ENCODE results near the gene HSF2. TPM values are rescaled to one million over a fixed set of nuclear protein-coding genes. Genes with fewer than 3 reads are reported as not detected.

HSF2 gene
- total RNA-seq, 1 donor from 2014 or later: 27.8 TPM

- TF ChIP-seq CTCF (IDR thresholded peaks at IDR 0.05; ENCODE audit: unreplicated experiment): no peak
- no peak overlapping the region for H3K27ac Mint-ChIP-seq
Measured at GRCh38 chr6:122363769-122364483, 35.5 kb upstream of the HSF2 start.

GRCh38 chr6:122365775-122366403, 33.6 kb upstream of the HSF2 start:
- Mint-ChIP-seq H3K27ac (no peak overlapping the region), H3K9me3 (peaks cover 3% of the 10 kb centered on the region), H3K36me3 (no peaks in the 10 kb centered on the region), H3K4me3 (no peak overlapping the region), H3K27me3 (ENCODE audit: low read depth) (peaks cover 5% of the 10 kb centered on the region), H3K4me1 (no peaks in the 10 kb centered on the region)
- DNase-seq (ENCODE audit: low spot score in 2 of 2, unreplicated experiment in 2 of 2): no peak
- no peak for TF ChIP-seq CTCF (IDR thresholded peaks at IDR 0.05; ENCODE audit: unreplicated experiment)

More at GRCh38 chr6:122363769-122364483, 35.5 kb upstream of the HSF2 start:
- Mint-ChIP-seq H3K27me3 (ENCODE audit: low read depth) (peaks cover 12% of the 10 kb centered on the region), H3K4me1 (no peaks in the 10 kb centered on the region), H3K9me3 (peaks cover 3% of the 10 kb centered on the region), H3K36me3 (no peaks in the 10 kb centered on the region), H3K4me3 (no peak overlapping the region)
- DNase-seq (ENCODE audit: low spot score in 2 of 2, unreplicated experiment in 2 of 2): no peak

- Mint-ChIP-seq H3K27me3 (ENCODE audit: low read depth) (peaks cover under 1% of the 10 kb centered on the region), H3K4me3 (no peak overlapping the region), H3K9me3 (peaks cover 3% of the 10 kb centered on the region), H3K27ac (no peak overlapping the region), H3K36me3 (no peaks in the 10 kb centered on the region), H3K4me1 (no peaks in the 10 kb centered on the region)
- TF ChIP-seq CTCF (IDR thresholded peaks at IDR 0.05; ENCODE audit: unreplicated experiment): no peak
- no peak for DNase-seq (ENCODE audit: low spot score in 2 of 2, unreplicated experiment in 2 of 2)
Measured at GRCh38 chr6:122367171-122367570, 32.3 kb upstream of the HSF2 start.

GRCh38 chr6:122369536-122369935, 29.9 kb upstream of the HSF2 start:
- Mint-ChIP-seq H3K9me3 (peaks cover 3% of the 10 kb centered on the region), H3K27me3 (ENCODE audit: low read depth) (peaks cover 11% of the 10 kb centered on the region), H3K36me3 (no peaks in the 10 kb centered on the region), H3K4me1 (no peaks in the 10 kb centered on the region), H3K4me3 (no peak overlapping the region), H3K27ac (no peak overlapping the region)
- no peak for TF ChIP-seq CTCF (IDR thresholded peaks at IDR 0.05; ENCODE audit: unreplicated experiment)
- no peak for DNase-seq (ENCODE audit: low spot score in 2 of 2, unreplicated experiment in 2 of 2)

- Mint-ChIP-seq H3K4me1 (no peaks in the 10 kb centered on the region), H3K27ac (no peak overlapping the region), H3K9me3 (no peaks in the 10 kb centered on the region), H3K27me3 (ENCODE audit: low read depth) (peaks cover 25% of the 10 kb centered on the region), H3K36me3 (no peaks in the 10 kb centered on the region), H3K4me3 (no peak overlapping the region)
- no peak for DNase-seq (ENCODE audit: low spot score in 2 of 2, unreplicated experiment in 2 of 2)
- no peak for TF ChIP-seq CTCF (IDR thresholded peaks at IDR 0.05; ENCODE audit: unreplicated experiment)
Measured at GRCh38 chr6:122372647-122373046, 26.8 kb upstream of the HSF2 start.

Data from mesothelial cell of epicardium (in vitro differentiated cells).